ENCODE measurements around the gene TANGO6. TPM values are rescaled to one million over a fixed set of nuclear protein-coding genes. Genes with fewer than 3 reads are reported as not detected.
"Not testable (repeated sequence)": the region's sequence is repeated elsewhere in the genome, so short reads cannot be mapped to it uniquely, and the experiment has no call there.

Gene TANGO6
- total and polyA plus RNA-seq, 10 of the 15 experiments (the other 5 are each of a cell fraction or from before 2014, with no cell fraction given): 1.1 to 20.6 (median 11.0) TPM

DNA sequence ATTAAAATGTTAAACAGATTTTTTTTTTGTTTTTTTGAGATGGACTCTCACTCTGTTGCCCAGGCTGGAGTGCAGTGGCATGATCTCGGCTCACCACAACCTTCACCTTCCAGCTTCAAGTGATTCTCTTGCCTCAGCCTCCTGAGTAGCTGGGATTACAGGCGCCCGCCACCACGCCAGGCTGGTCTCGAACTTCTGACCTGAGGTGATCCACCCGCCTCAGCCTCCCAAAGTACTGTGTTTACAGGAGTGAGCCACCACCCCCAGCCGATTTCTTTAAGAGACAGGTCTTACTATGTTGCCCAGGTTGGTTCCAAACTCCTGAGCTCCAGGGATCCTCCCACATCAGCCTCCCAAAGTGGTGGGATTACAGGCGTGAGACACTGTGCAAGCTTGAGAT is 281.1 kb downstream of the TANGO6 start:
- not testable (repeated sequence) for ATAC-seq; DNase-seq (ENCODE audit: low read depth, low spot score); BruUV-seq (replicated peaks); H4K20me1 ChIP-seq (ENCODE audit: control insufficient read depth, insufficient read depth); H3K27ac ChIP-seq (ENCODE audit: control insufficient read depth, insufficient read depth); H3K9me3 ChIP-seq (replicated peaks; ENCODE audit: control insufficient read depth, insufficient read depth, low read length); H2AFZ ChIP-seq (ENCODE audit: control insufficient read depth, low read depth, low read length); H3K4me3 ChIP-seq; H3K4me1 ChIP-seq (ENCODE audit: control insufficient read depth, insufficient read depth, low read length); H3K4me2 ChIP-seq (ENCODE audit: control insufficient read depth, insufficient read depth); FAIRE-seq; H3K27me3 ChIP-seq (replicated peaks in 1 of 2; ENCODE audit: control insufficient read depth in 2 of 2, insufficient read depth in 2 of 2, low read length in 1 of 2); H3K9ac ChIP-seq (ENCODE audit: control insufficient read depth, insufficient read depth, low read length)
- in situ Hi-C loops (cut with MboI) (loop anchor here (5.0 kb wide), 4 partner anchors 222 to 602 kb away; partner anchors contain the start of gene TANGO6), intact Hi-C loops (cut with micrococcal nuclease; ENCODE audit: unreplicated experiment) (loop anchor here (1.0 to 5.0 kb wide), 5 partner anchors 130 to 596 kb away; no protein-coding TSS in a partner anchor)
- RAD21 ChIA-PET (ENCODE audit: unreplicated experiment): interaction anchor here (0.6 to 3.7 kb wide), 12 partner anchors 9 to 1402 kb away, joined by 3 to 26 read pairs (median 4); no protein-coding TSS in a partner anchor
- H3K79me2 ChIP-seq (ENCODE audit: control insufficient read depth, insufficient read depth, low read length): peaks cover 16% of the 10 kb centered on the region
- POLR2A ChIA-PET: interaction anchor here (0.5 to 1.8 kb wide), 3 partner anchors 9 to 365 kb away, joined by 3 to 6 read pairs (median 4); no protein-coding TSS in a partner anchor
- CTCF ChIA-PET: interaction anchor here (0.6 to 5.3 kb wide), 30 partner anchors 9 to 1892 kb away, joined by 3 to 55 read pairs (median 4); partner anchors contain the start of genes CHTF8 and UTP4
- SMC1A ChIA-PET (ENCODE audit: uncharacterized antibody, unreplicated experiment): interaction anchor here (0.6 to 4.7 kb wide), 15 partner anchors 8 to 595 kb away, joined by 3 to 27 read pairs (median 4); partner anchors contain the start of genes CHTF8, TANGO6 and UTP4
- H3K36me3 ChIP-seq (ENCODE audit: control insufficient read depth in 2 of 2, insufficient read depth in 2 of 2, low read length in 1 of 2): peaks cover 11 to 12% of the 10 kb centered on the region in 2 experiments; a peak in 3 of 4 replicates
- 93% methylated on average over 8 of the region's 8 CpGs for WGBS (ENCODE audit: insufficient coverage, insufficient replicate concordance, low lambda C conversion rate, missing lambda C conversion rate)

DNA sequence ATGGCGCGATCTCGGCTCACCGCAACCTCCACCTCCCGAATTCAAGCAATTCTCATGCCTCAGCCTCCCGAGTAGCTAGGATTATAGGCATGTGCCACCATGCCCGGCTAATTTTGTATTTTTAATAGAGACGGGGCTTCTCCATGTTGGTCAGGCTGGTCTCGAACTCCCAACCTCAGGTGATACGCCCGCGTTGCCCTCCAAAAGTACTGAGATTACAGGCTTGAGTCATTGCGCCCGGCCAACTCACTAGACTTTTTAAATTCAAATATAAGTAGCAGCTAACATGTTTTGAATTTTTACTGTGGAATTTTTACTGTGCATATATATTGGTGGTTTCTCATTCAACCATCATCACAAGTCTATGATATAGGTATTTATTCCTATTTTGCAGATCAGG is 281.6 kb downstream of the TANGO6 start:
- H3K9me3 ChIP-seq (replicated peaks; ENCODE audit: control insufficient read depth, insufficient read depth, low read length); H3K4me2 ChIP-seq (ENCODE audit: control insufficient read depth, insufficient read depth); DNase-seq (ENCODE audit: low read depth, low spot score); ATAC-seq; H4K20me1 ChIP-seq (ENCODE audit: control insufficient read depth, insufficient read depth); H3K27ac ChIP-seq (ENCODE audit: control insufficient read depth, insufficient read depth); H3K9ac ChIP-seq (ENCODE audit: control insufficient read depth, insufficient read depth, low read length); H3K4me3 ChIP-seq; H2AFZ ChIP-seq (ENCODE audit: control insufficient read depth, low read depth, low read length); H3K27me3 ChIP-seq (replicated peaks in 1 of 2; ENCODE audit: control insufficient read depth in 2 of 2, insufficient read depth in 2 of 2, low read length in 1 of 2); H3K4me1 ChIP-seq (ENCODE audit: control insufficient read depth, insufficient read depth, low read length); FAIRE-seq; BruUV-seq (replicated peaks): not testable (repeated sequence)
- RAD21 ChIA-PET (ENCODE audit: unreplicated experiment): interaction anchor here (0.6 to 3.7 kb wide), 7 partner anchors 9 to 597 kb away, joined by 3 to 26 read pairs (median 4); no protein-coding TSS in a partner anchor
- peaks cover 8 to 11% of the 10 kb centered on the region in 2 experiments; a peak in 3 of 4 replicates for H3K36me3 ChIP-seq (ENCODE audit: control insufficient read depth in 2 of 2, insufficient read depth in 2 of 2, low read length in 1 of 2)
- H3K79me2 ChIP-seq (ENCODE audit: control insufficient read depth, insufficient read depth, low read length): peaks cover 22% of the 10 kb centered on the region
- POLR2A ChIA-PET: interaction anchor here (0.6 to 1.8 kb wide), 2 partner anchors 8 to 160 kb away, joined by 4 to 6 read pairs; no protein-coding TSS in a partner anchor
- intact Hi-C loops (cut with micrococcal nuclease; ENCODE audit: unreplicated experiment): loop anchor here (1.0 to 5.0 kb wide), 5 partner anchors 130 to 596 kb away; no protein-coding TSS in a partner anchor
- in situ Hi-C loops (cut with MboI): loop anchor here (5.0 kb wide), 4 partner anchors 223 to 603 kb away; partner anchors contain the start of gene TANGO6
- CTCF ChIA-PET: interaction anchor here (0.7 to 5.3 kb wide), 15 partner anchors 8 to 596 kb away, joined by 3 to 55 read pairs (median 7); no protein-coding TSS in a partner anchor
- SMC1A ChIA-PET (ENCODE audit: uncharacterized antibody, unreplicated experiment): interaction anchor here (0.7 to 4.7 kb wide), 9 partner anchors 8 to 282 kb away, joined by 3 to 27 read pairs (median 9); partner anchors contain the start of genes CHTF8, TANGO6 and UTP4
- WGBS (ENCODE audit: insufficient coverage, insufficient replicate concordance, low lambda C conversion rate, missing lambda C conversion rate): 96% methylated on average over 14 of the region's 14 CpGs
